ENCODE measurements around the gene RAC3. TPM values are rescaled to one million over a fixed set of nuclear protein-coding genes. Genes with fewer than 3 reads are reported as not detected.

The RAC3 gene
- total RNA-seq, 1 donor from 2014 or later: 0.82 TPM

DNA sequence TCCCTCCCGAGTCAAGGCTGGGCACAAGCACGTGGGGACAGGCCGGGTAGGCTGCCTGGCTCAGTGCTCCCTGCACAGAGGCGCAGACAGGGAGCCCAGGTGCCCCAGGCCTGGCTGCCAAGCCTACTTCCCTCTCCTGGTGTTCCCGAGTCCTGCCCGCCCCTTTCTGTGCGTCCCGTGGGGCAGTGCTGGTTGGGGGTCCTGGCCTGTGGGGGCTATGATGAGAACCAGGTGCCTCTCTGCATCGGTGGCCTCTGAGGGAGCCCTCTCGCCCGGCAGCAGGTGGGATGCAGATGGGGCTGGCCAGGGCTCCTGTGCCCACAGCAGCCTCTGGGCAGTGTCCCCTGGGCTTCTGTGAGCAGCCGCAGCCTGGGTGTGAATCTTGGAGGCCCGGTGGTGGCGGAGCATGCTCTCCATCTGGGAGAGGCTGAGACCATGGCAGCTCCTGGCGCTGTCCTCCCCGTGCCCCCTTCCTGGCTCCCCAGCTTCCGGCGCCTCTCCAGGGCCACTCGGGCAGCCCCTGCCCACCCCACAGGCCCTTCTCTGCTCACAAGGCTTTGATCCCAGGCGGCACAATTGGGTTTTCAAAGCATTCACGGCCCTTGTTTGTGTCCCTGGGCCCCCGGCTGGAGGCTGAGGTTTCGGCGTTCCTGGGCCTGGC, 16.0 kb upstream of the RAC3 start:
- Histone ChIP-seq H3K27ac (replicated peaks) (no peak overlapping the region), H3K4me3 (no peak overlapping the region), H3K27me3 (ENCODE audit: low read depth) (no peaks in the 10 kb centered on the region), H3K36me3 (no peaks in the 10 kb centered on the region), H3K9me3 (replicated peaks) (no peaks in the 10 kb centered on the region), H3K4me1 (peaks cover 31% of the 10 kb centered on the region)
- intact Hi-C loops (cut with micrococcal nuclease): no loop called here
- DNase-seq: no peak
- TF ChIP-seq, protein P1, sequence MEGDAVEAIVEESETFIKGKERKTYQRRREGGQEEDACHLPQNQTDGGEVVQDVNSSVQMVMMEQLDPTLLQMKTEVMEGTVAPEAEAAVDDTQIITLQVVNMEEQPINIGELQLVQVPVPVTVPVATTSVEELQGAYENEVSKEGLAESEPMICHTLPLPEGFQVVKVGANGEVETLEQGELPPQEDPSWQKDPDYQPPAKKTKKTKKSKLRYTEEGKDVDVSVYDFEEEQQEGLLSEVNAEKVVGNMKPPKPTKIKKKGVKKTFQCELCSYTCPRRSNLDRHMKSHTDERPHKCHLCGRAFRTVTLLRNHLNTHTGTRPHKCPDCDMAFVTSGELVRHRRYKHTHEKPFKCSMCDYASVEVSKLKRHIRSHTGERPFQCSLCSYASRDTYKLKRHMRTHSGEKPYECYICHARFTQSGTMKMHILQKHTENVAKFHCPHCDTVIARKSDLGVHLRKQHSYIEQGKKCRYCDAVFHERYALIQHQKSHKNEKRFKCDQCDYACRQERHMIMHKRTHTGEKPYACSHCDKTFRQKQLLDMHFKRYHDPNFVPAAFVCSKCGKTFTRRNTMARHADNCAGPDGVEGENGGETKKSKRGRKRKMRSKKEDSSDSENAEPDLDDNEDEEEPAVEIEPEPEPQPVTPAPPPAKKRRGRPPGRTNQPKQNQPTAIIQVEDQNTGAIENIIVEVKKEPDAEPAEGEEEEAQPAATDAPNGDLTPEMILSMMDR (IDR thresholded peaks at IDR 0.05; ENCODE audit: borderline replicate concordance): no peak

- no peak for DNase-seq
- TF ChIP-seq, protein P1 (IDR thresholded peaks at IDR 0.05; ENCODE audit: borderline replicate concordance): no peak
- no peak overlapping the region for H3K27ac ChIP-seq (replicated peaks)
- H3K9me3 ChIP-seq (replicated peaks): no peaks in the 10 kb centered on the region
- peaks cover 38% of the 10 kb centered on the region for H3K4me1 ChIP-seq
- H3K27me3 ChIP-seq (ENCODE audit: low read depth): no peaks in the 10 kb centered on the region
- intact Hi-C loops (cut with micrococcal nuclease): no loop called here
- no peak overlapping the region for H3K4me3 ChIP-seq
- H3K36me3 ChIP-seq: no peaks in the 10 kb centered on the region
Measured at GRCh38 chr17:82016061-82016874, 15.2 kb upstream of the RAC3 start.

- peaks cover 45% of the 10 kb centered on the region for H3K4me1 ChIP-seq
- H3K27me3 ChIP-seq (ENCODE audit: low read depth): no peaks in the 10 kb centered on the region
- H3K9me3 ChIP-seq (replicated peaks): no peaks in the 10 kb centered on the region
- TF ChIP-seq, protein P1 (IDR thresholded peaks at IDR 0.05; ENCODE audit: borderline replicate concordance): no peak
- no peaks in the 10 kb centered on the region for H3K36me3 ChIP-seq
- H3K27ac ChIP-seq (replicated peaks): no peak overlapping the region
- intact Hi-C loops (cut with micrococcal nuclease): no loop called here
- no peak for DNase-seq
- no peak overlapping the region for H3K4me3 ChIP-seq
Measured at GRCh38 chr17:82016875-82017459, 14.5 kb upstream of the RAC3 start.

DNA sequence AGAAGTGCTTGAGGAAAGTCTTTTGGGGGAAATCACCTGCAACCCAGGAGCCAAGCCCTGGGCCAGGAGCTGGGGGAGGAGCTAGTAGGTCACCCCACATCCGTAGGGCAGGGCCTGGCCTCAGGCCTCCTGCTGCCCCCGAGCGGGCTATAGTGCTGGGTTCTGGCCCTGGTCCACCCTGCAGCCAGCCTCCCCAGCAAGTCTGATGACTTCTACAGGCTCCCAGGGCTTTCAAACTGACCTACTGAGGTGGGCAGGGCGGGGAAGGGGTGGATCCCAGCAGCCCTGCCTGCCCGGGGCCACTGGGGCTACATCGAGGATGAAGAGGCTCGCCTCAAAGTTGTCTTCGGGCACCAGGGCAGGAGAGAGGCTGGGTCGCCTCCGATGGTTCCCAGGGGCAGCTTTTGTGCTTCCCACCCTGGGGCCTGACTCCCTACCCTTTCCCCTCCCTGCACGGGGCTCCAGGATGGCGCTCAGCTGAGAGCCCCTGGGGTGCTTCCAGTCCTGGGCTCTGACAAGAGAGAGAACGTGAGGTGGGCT, 13.8 kb upstream of the RAC3 start:
- Histone ChIP-seq H3K27ac (replicated peaks) (no peak overlapping the region), H3K4me3 (no peak overlapping the region), H3K9me3 (replicated peaks) (no peaks in the 10 kb centered on the region), H3K27me3 (ENCODE audit: low read depth) (no peaks in the 10 kb centered on the region), H3K36me3 (no peaks in the 10 kb centered on the region), H3K4me1 (peaks cover 46% of the 10 kb centered on the region)
- intact Hi-C loops (cut with micrococcal nuclease): no loop called here
- DNase-seq: no peak
- TF ChIP-seq, protein P1 (IDR thresholded peaks at IDR 0.05; ENCODE audit: borderline replicate concordance): no peak

DNA sequence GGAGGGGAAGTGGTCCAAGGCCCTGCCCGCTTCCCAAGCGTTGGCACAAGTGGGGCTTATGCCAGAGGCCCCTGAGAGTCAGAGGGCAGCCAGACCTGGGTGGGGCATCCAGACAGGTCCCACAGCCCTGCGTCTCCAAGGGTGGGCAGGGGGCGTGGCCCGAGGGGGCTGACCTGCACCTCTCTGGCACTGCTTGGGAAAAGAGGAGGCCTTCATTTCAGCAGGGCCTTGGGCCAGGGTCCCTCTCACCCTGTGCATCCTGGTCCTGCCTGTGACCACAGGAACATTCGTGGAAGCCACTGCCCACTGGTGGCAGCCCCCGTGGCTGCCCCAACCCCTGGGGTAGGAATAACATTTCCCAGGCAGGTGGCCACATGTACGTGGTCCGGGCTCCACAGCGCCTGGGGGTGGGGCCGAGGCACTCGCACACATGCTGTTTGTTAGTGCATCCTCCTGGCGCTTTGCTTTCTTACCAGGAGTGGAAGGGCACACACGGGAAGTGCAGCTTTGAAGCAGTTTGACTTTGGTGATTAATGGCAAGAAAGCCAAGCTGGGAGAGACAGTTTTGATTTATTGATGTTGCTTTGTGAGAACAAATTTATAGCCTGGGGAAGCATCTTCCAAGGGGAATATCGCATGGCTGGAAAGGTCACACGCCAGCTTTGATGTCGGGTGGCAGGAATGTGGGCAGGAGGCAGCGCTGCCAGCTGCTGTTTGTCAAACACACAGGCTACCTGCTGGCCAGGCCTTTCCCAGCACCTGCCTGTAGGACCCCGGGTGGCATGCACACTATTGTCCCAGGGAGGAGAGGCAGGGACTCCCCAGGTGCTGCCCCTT, 13.1 kb upstream of the RAC3 start:
- no peak overlapping the region for H3K4me3 ChIP-seq
- H3K4me1 ChIP-seq: peaks cover 42% of the 10 kb centered on the region
- H3K9me3 ChIP-seq (replicated peaks): no peaks in the 10 kb centered on the region
- no peak for DNase-seq
- intact Hi-C loops (cut with micrococcal nuclease): no loop called here
- H3K27ac ChIP-seq (replicated peaks): no peak overlapping the region
- TF ChIP-seq, protein P1 (IDR thresholded peaks at IDR 0.05; ENCODE audit: borderline replicate concordance): no peak
- H3K27me3 ChIP-seq (ENCODE audit: low read depth): no peaks in the 10 kb centered on the region
- no peaks in the 10 kb centered on the region for H3K36me3 ChIP-seq
